BJ (cell line): Measurements from ENCODE around the gene KRTAP20-3. TPM values are rescaled to one million over a fixed set of nuclear protein-coding genes. Genes with fewer than 3 reads are reported as not detected.

ENCODE experiments used
- CTCF ChIA-PET: fragments of 350-600 bp; formaldehyde crosslinking; extraction: SDS; loops from one replicate; lab custom pipeline; 2021; ENCODE audit warnings: antibody characterized with exemption, inconsistent platforms; lab: Yijun Ruan, JAX
- POLR2A ChIA-PET: fragments of 300-600 bp; sonication (Branson Sonifier 250); formaldehyde crosslinking; extraction: SDS; loops from one replicate; lab custom pipeline; 2021; ENCODE audit warnings: antibody characterized with exemption; lab: Charles Lee
- DNase-seq: peaks from one replicate; pipeline ENCODE4 v3.0.0-alpha.2; 2011; ENCODE audit warnings: low read depth
- H3K27me3 ChIP-seq: 2 replicates; pipeline ENCODE4 v1.6.0; 2011; ENCODE audit warnings: low read length; ENCODE audit not compliant: control insufficient read depth, insufficient read depth
- H3K36me3 ChIP-seq: 2 replicates; pipeline ENCODE4 v1.5.1; 2011; ENCODE audit warnings: low read length; ENCODE audit not compliant: control insufficient read depth, insufficient read depth
- H3K4me3 ChIP-seq: 2 replicates; pipeline ENCODE4 v1.5.1; 2011; ENCODE audit warnings: low read depth, mild to moderate bottlenecking, control low read depth, low read length
- polyA minus RNA-seq: library from RNA; depleted of rRNA, polyadenylated mRNA; stranded (reverse); fragments of >200 nt; gene quantifications from 2 replicates; pipeline ENCODE4 v1.2.3, GENCODE V29; 2011; rRNA and poly(A)+ RNA removed
- polyA plus RNA-seq: library from polyadenylated mRNA; depleted of rRNA; stranded (reverse); fragments of >200 nt; gene quantifications from 2 replicates; pipeline ENCODE4 v1.2.3, GENCODE V29; 2011; rRNA removed
- TF ChIP-seq, protein P1 (sequence below): IDR thresholded peaks from 2 replicates; pipeline ENCODE4 v1.5.1; 2011; ENCODE audit warnings: low read depth, mild to moderate bottlenecking, control low read depth, inconsistent platforms, low read length, moderate library complexity; ENCODE audit not compliant: insufficient read depth

The KRTAP20-3 gene
- polyA plus RNA-seq: not detected in 2 replicates
- not detected in 2 replicates for polyA minus RNA-seq

DNA sequence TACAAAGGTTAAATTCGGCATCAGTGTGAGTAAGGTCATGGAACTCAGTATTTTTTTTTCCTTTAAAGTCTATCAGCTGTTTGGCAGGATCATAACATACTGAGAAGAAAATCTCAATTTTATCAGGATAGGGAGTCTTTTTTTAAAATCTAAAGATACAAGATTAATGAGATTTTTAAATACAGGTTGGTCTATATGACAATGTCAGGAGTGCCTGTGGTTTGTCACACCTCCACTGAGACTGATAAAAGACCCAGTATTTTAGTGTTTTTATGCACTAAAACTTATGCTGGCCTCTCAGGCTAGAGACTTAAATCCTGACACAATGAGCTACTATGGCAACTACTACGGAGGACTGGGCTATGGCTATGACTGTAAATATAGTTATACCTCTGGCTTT lies at the start of gene KRTAP20-3:
TSS of gene KRTAP20-3 (plus strand) at position 301 of the 400 bp plus-strand sequence.
- Histone ChIP-seq H3K4me3 (no peak within 1 kb of the TSS), H3K36me3 (no peaks in the 10 kb centered on the region), H3K27me3 (no peaks in the 10 kb centered on the region)
- ChIA-PET POLR2A (no interaction called here), CTCF (no interaction called here)
- TF ChIP-seq, protein P1, sequence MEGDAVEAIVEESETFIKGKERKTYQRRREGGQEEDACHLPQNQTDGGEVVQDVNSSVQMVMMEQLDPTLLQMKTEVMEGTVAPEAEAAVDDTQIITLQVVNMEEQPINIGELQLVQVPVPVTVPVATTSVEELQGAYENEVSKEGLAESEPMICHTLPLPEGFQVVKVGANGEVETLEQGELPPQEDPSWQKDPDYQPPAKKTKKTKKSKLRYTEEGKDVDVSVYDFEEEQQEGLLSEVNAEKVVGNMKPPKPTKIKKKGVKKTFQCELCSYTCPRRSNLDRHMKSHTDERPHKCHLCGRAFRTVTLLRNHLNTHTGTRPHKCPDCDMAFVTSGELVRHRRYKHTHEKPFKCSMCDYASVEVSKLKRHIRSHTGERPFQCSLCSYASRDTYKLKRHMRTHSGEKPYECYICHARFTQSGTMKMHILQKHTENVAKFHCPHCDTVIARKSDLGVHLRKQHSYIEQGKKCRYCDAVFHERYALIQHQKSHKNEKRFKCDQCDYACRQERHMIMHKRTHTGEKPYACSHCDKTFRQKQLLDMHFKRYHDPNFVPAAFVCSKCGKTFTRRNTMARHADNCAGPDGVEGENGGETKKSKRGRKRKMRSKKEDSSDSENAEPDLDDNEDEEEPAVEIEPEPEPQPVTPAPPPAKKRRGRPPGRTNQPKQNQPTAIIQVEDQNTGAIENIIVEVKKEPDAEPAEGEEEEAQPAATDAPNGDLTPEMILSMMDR: no peak
- no peak for DNase-seq

- no peak for DNase-seq
- TF ChIP-seq, protein P1: no peak
- Histone ChIP-seq H3K4me3 (no peak within 1 kb of the TSS), H3K27me3 (no peaks in the 10 kb centered on the region), H3K36me3 (no peaks in the 10 kb centered on the region)
- POLR2A ChIA-PET: no interaction called here
- CTCF ChIA-PET: no interaction called here
These were observed 43.9 kb upstream of the KRTAP20-3 start, which contains the start of gene KRTAP6-2 for GRCh38 chr21:30598802-30599201. Gene KRTAP6-2, minus strand, starts transcription at chr21:30598902. Its CDS starts 28 bp downstream, at chr21:30598874.

GRCh38 chr21:30600787-30601186 lies 41.9 kb upstream of the KRTAP20-3 start, which contains the start of gene KRTAP22-1:
Gene KRTAP22-1, plus strand, starts transcription at chr21:30601087.
- TF ChIP-seq, protein P1: no peak
- POLR2A ChIA-PET: no interaction called here
- no peaks in the 10 kb centered on the region for H3K27me3 ChIP-seq
- no peak within 1 kb of the TSS for H3K4me3 ChIP-seq
- H3K36me3 ChIP-seq: no peaks in the 10 kb centered on the region
- DNase-seq: no peak
- CTCF ChIA-PET: no interaction called here

GRCh38 chr21:30605968-30606367 lies 36.7 kb upstream of the KRTAP20-3 start:
- POLR2A ChIA-PET: no interaction called here
- CTCF ChIA-PET: no interaction called here
- no peaks in the 10 kb centered on the region for H3K27me3 ChIP-seq
- no peak for DNase-seq
- H3K36me3 ChIP-seq: no peaks in the 10 kb centered on the region
- no peak overlapping the region for H3K4me3 ChIP-seq
- TF ChIP-seq, protein P1: no peak

DNA sequence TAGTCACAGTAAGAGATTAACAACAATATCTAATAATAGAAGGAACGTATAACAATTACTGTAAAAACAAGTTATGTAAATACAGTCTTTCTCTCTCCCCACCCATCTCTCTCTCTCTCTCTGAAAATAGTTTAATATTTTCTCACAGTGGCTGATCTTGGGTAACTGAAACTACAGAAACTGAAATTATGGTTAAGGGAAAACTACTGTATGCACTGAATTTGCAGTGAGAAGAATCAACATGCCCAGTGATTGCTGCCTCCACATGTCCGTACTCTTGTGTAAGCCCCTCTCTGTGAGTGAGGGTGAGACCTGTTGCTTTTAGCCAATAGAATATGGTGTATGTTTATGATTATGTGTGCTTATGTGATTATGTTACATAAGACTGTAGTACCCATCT lies 30.5 kb upstream of the KRTAP20-3 start:
- H3K27me3 ChIP-seq: no peaks in the 10 kb centered on the region
- no peak for DNase-seq
- POLR2A ChIA-PET: no interaction called here
- no peaks in the 10 kb centered on the region for H3K36me3 ChIP-seq
- no peak overlapping the region for H3K4me3 ChIP-seq
- TF ChIP-seq, protein P1: no peak
- CTCF ChIA-PET: no interaction called here
